Astrocyte (in vitro differentiated cells and primary cell): ENCODE measurements around the gene HSPA1B. TPM values are rescaled to one million over a fixed set of nuclear protein-coding genes. Genes with fewer than 3 reads are reported as not detected.

Source experiments
- DNase-seq: peaks from one replicate; pipeline ENCODE4 v3.0.0-alpha.2; 2010; ENCODE audit warnings: low read depth
- FAIRE-seq: peaks from 2 replicates; lab custom pipeline; 2011; peaks lifted over from hg19 to GRCh38; lab: Jason Lieb, UNC
- H2AFZ ChIP-seq: 2 replicates; pipeline ENCODE4 v1.6.0; 2012; ENCODE audit warnings: low read depth, low read length, inconsistent platforms
- H3K27ac ChIP-seq: 2 replicates; pipeline ENCODE4 v1.5.1; 2011; ENCODE audit warnings: low read depth, low read length, inconsistent platforms
- H3K27me3 ChIP-seq: 2 replicates; pipeline ENCODE4 v1.6.0; 2011; ENCODE audit warnings: low read length, inconsistent platforms; ENCODE audit not compliant: insufficient read depth
- H3K36me3 ChIP-seq: 2 replicates; pipeline ENCODE4 v1.5.1; 2011; ENCODE audit warnings: low read length, inconsistent platforms; ENCODE audit not compliant: insufficient read depth
- H3K4me1 ChIP-seq: 2 replicates; pipeline ENCODE4 v1.5.1; 2011; ENCODE audit warnings: low read length, inconsistent platforms; ENCODE audit not compliant: insufficient read depth
- H3K4me2 ChIP-seq: 2 replicates; pipeline ENCODE4 v1.6.0; 2012; ENCODE audit warnings: low read length, inconsistent platforms
- H3K4me3 ChIP-seq: 2 replicates; pipeline ENCODE4 v1.5.1; 2011; ENCODE audit warnings: low read depth, mild to moderate bottlenecking, low read length, inconsistent platforms; ENCODE audit not compliant: insufficient read depth
- H3K79me2 ChIP-seq: 2 replicates; pipeline ENCODE4 v1.6.0; 2012; ENCODE audit warnings: mild to moderate bottlenecking, low read length, inconsistent platforms; ENCODE audit not compliant: insufficient read depth
- H3K9ac ChIP-seq: 2 replicates; pipeline ENCODE4 v1.6.0; 2012; ENCODE audit warnings: mild to moderate bottlenecking, low read length, inconsistent platforms
- H3K9me3 ChIP-seq: 2 replicates; pipeline ENCODE4 v1.5.1; 2012; ENCODE audit warnings: low read depth, mild to moderate bottlenecking, low read length, inconsistent platforms; ENCODE audit not compliant: insufficient read depth
- H4K20me1 ChIP-seq: 2 replicates; pipeline ENCODE4 v1.6.0; 2012; ENCODE audit warnings: low read length, inconsistent platforms; ENCODE audit not compliant: insufficient read depth
- H3K27ac Mint-ChIP-seq: one replicate; pipeline ENCODE4 v1.8.0; 2021; ENCODE audit warnings: mild to moderate bottlenecking, mixed read lengths; ENCODE audit not compliant: unreplicated experiment
- H3K27me3 Mint-ChIP-seq: one replicate; pipeline ENCODE4 v1.8.0; 2021; ENCODE audit warnings: low read depth, mixed read lengths; ENCODE audit not compliant: unreplicated experiment
- H3K36me3 Mint-ChIP-seq: one replicate; pipeline ENCODE4 v1.8.0; 2021; ENCODE audit warnings: low read depth, mixed read lengths; ENCODE audit not compliant: unreplicated experiment
- H3K4me1 Mint-ChIP-seq: one replicate; pipeline ENCODE4 v1.8.0; 2021; ENCODE audit warnings: low read depth, mixed read lengths; ENCODE audit not compliant: unreplicated experiment
- H3K4me3 Mint-ChIP-seq: one replicate; pipeline ENCODE4 v1.8.0; 2021; ENCODE audit warnings: mild to moderate bottlenecking, moderate library complexity, mixed read lengths; ENCODE audit not compliant: unreplicated experiment
- H3K9me3 Mint-ChIP-seq: one replicate; pipeline ENCODE4 v1.8.0; 2021; ENCODE audit warnings: mild to moderate bottlenecking, mixed read lengths; ENCODE audit not compliant: unreplicated experiment
- CTCF ChIP-seq: IDR thresholded peaks from 2 replicates; pipeline ENCODE4 v1.5.1; 2011; ENCODE audit warnings: low read depth, mild to moderate bottlenecking, inconsistent platforms, low read length, moderate library complexity; ENCODE audit not compliant: insufficient read depth
- EZH2 ChIP-seq: IDR thresholded peaks from 2 replicates; pipeline ENCODE4 v1.6.1; 2012; ENCODE audit warnings: mild to moderate bottlenecking, low read length, inconsistent platforms; ENCODE audit not compliant: insufficient read depth
- total RNA-seq: library from RNA; stranded (reverse); gene quantifications from 2 replicates; pipeline ENCODE4 v1.2.1, GENCODE V29; 2021

The HSPA1B gene
- total RNA-seq, 1 donor from 2014 or later: 77.2 TPM

- no peak for TF ChIP-seq CTCF
- TF ChIP-seq EZH2: no peak
- H3K4me3 ChIP-seq: no peak overlapping the region
- no peaks in the 10 kb centered on the region for H3K4me1 ChIP-seq
- Mint-ChIP-seq H3K27ac (no peak overlapping the region), H3K4me1 (no peaks in the 10 kb centered on the region), H3K4me3 (no peak overlapping the region), H3K27me3 (no peaks in the 10 kb centered on the region), H3K36me3 (peaks cover 7% of the 10 kb centered on the region), H3K9me3 (no peaks in the 10 kb centered on the region)
- no peaks in the 10 kb centered on the region for H3K9me3 ChIP-seq
- DNase-seq (no peak), FAIRE-seq (no peak)
- H3K27me3 ChIP-seq: no peaks in the 10 kb centered on the region
- peaks cover 19% of the 10 kb centered on the region for H4K20me1 ChIP-seq
- no peaks in the 10 kb centered on the region for H3K79me2 ChIP-seq
- no peak overlapping the region for H3K4me2 ChIP-seq
- H3K9ac ChIP-seq: no peak overlapping the region
- no peak overlapping the region for H3K27ac ChIP-seq
- H3K36me3 ChIP-seq: peaks cover 12% of the 10 kb centered on the region
- H2AFZ ChIP-seq: no peak overlapping the region
Observed at GRCh38 chr6:31844507-31844906, 17.0 kb downstream of the HSPA1B start.

GRCh38 chr6:31847276-31847978, 19.9 kb downstream of the HSPA1B start:
- H3K4me1 ChIP-seq: no peaks in the 10 kb centered on the region
- no peak overlapping the region for H3K27ac ChIP-seq
- TF ChIP-seq CTCF (no peak), EZH2 (no peak)
- no peak overlapping the region for H2AFZ ChIP-seq
- Mint-ChIP-seq H3K27ac (no peak overlapping the region), H3K4me1 (peaks cover 5% of the 10 kb centered on the region), H3K4me3 (no peak overlapping the region), H3K9me3 (no peaks in the 10 kb centered on the region), H3K27me3 (no peaks in the 10 kb centered on the region), H3K36me3 (no peaks in the 10 kb centered on the region)
- no peak overlapping the region for H3K4me3 ChIP-seq
- H3K79me2 ChIP-seq: no peaks in the 10 kb centered on the region
- no peaks in the 10 kb centered on the region for H3K36me3 ChIP-seq
- no peaks in the 10 kb centered on the region for H3K27me3 ChIP-seq
- H3K9me3 ChIP-seq: no peaks in the 10 kb centered on the region
- no peaks in the 10 kb centered on the region for H4K20me1 ChIP-seq
- H3K4me2 ChIP-seq: no peak overlapping the region
- DNase-seq (no peak), FAIRE-seq (no peak)
- H3K9ac ChIP-seq: no peak overlapping the region

GRCh38 chr6:31850765-31851484, 23.4 kb downstream of the HSPA1B start:
- H3K9me3 ChIP-seq: no peaks in the 10 kb centered on the region
- H3K4me2 ChIP-seq: no peak overlapping the region
- peaks cover 8% of the 10 kb centered on the region for H3K36me3 Mint-ChIP-seq
- H2AFZ ChIP-seq: no peak overlapping the region
- no peak overlapping the region for H3K4me3 ChIP-seq
- H3K9ac ChIP-seq: no peak overlapping the region
- TF ChIP-seq EZH2 (no peak), CTCF (no peak)
- H3K36me3 ChIP-seq: no peaks in the 10 kb centered on the region
- DNase-seq: no peak
- H4K20me1 ChIP-seq: no peaks in the 10 kb centered on the region
- H3K27me3 ChIP-seq: no peaks in the 10 kb centered on the region
- no peaks in the 10 kb centered on the region for H3K79me2 ChIP-seq
- no peak overlapping the region for H3K27ac Mint-ChIP-seq
- H3K27me3 Mint-ChIP-seq: no peaks in the 10 kb centered on the region
- H3K9me3 Mint-ChIP-seq: no peaks in the 10 kb centered on the region
- no peak for FAIRE-seq
- H3K4me1 Mint-ChIP-seq: peaks cover 5% of the 10 kb centered on the region
- H3K4me3 Mint-ChIP-seq: no peak overlapping the region
- no peak overlapping the region for H3K27ac ChIP-seq
- H3K4me1 ChIP-seq: no peaks in the 10 kb centered on the region
